ENCODE measurements around the gene C2orf78. TPM values are rescaled to one million over a fixed set of nuclear protein-coding genes. Genes with fewer than 3 reads are reported as not detected.

C2orf78 gene
- total and polyA plus RNA-seq, 2 donors (not counting 3 experiments of a cell fraction or from before 2014, with no cell fraction given): not detected

- no peak overlapping the region for H3K9ac ChIP-seq (replicated peaks; ENCODE audit: extremely low read depth, insufficient read depth, low read length)
- dilution Hi-C loops (cut with MboI; ENCODE audit: extremely low pct_ligation_motif_present, low sequenced_read_pairs) (no loop called here), intact Hi-C loops (cut with micrococcal nuclease) (no loop called here)
- no peak for FAIRE-seq
- H3K4me2 ChIP-seq (ENCODE audit: insufficient read depth, low read length): no peak overlapping the region
- H3K27ac ChIP-seq (ENCODE audit: insufficient read depth, low read depth, low read length): no peak overlapping the region
- CTCF ChIA-PET: interaction anchor here (1.0 to 2.7 kb wide), 5 partner anchors 10 to 523 kb away, joined by 3 to 8 read pairs (median 6); partner anchors contain the start of gene MOB1A
- no peak for TF ChIP-seq FOS (IDR thresholded peaks at IDR 0.05; ENCODE audit: borderline replicate concordance, insufficient read depth, low read length)
- TF ChIP-seq POLR2A (IDR thresholded peaks at IDR 0.05; ENCODE audit: low read depth, low read length): no peak
- TF ChIP-seq GATA2 (IDR thresholded peaks at IDR 0.05; ENCODE audit: insufficient read depth, insufficient read length, low read depth, low read length): no peak
- TF ChIP-seq MYC (IDR thresholded peaks at IDR 0.05; ENCODE audit: low read depth, low read length): no peak
- TF ChIP-seq CTCF (IDR thresholded peaks at IDR 0.05; ENCODE audit: extremely low read depth in 1 of 2, insufficient read depth in 1 of 2, low read depth in 1 of 2, low read length in 2 of 2): no peak
- no peak for TF ChIP-seq POLR2AphosphoS5 (IDR thresholded peaks at IDR 0.05; ENCODE audit: insufficient read depth, low read depth, low read length)
- no peak for TF ChIP-seq MAX (IDR thresholded peaks at IDR 0.05; ENCODE audit: insufficient read depth, insufficient read length)
- no peak for TF ChIP-seq JUN (IDR thresholded peaks at IDR 0.05; ENCODE audit: borderline replicate concordance, insufficient read depth, insufficient read length, low read depth)
- TF ChIP-seq EZH2 (IDR thresholded peaks at IDR 0.05; ENCODE audit: borderline replicate concordance, low read depth, low read length, severe bottlenecking): no peak
- no peaks in the 10 kb centered on the region for H4K20me1 ChIP-seq (replicated peaks; ENCODE audit: control insufficient read depth, extremely low read depth, insufficient read depth, low read length)
- POLR2A ChIA-PET: no interaction called here
- H3K9me1 ChIP-seq (replicated peaks; ENCODE audit: control insufficient read depth, extremely low read depth, insufficient read depth, low read length): no peaks in the 10 kb centered on the region
- H3K79me2 ChIP-seq (ENCODE audit: control insufficient read depth, insufficient read depth, low read length): no peaks in the 10 kb centered on the region
- H2AFZ ChIP-seq (ENCODE audit: low read depth, low read length): no peak overlapping the region
- H3K4me3 ChIP-seq (replicated peaks in 1 of 3; ENCODE audit: insufficient read depth in 1 of 3, low read depth in 1 of 3, low read length in 3 of 3): no peak overlapping the region
- no peaks in the 10 kb centered on the region for H3K36me3 ChIP-seq (ENCODE audit: control insufficient read depth in 2 of 2, extremely low read depth in 1 of 2, insufficient read depth in 2 of 2, low read length in 2 of 2)
- no peak for DNase-seq (ENCODE audit: low read depth, low spot score)
- peaks cover 3 to 15% of the 10 kb centered on the region in 2 experiments for H3K27me3 ChIP-seq (ENCODE audit: control insufficient read depth in 2 of 2, insufficient read depth in 2 of 2, low read length in 2 of 2)
- no TSS peak for BruUV-seq (replicated peaks)
- H3K4me1 ChIP-seq (ENCODE audit: control insufficient read depth, extremely low read depth, insufficient read depth, low read length): no peaks in the 10 kb centered on the region
- no peaks in the 10 kb centered on the region for H3K9me3 ChIP-seq (replicated peaks; ENCODE audit: control insufficient read depth, insufficient read depth, low read length)
Measured at GRCh38 chr2:73811878-73812277, 27.9 kb downstream of the C2orf78 start.
